Measurements from ENCODE around the gene SPX. TPM values are rescaled to one million over a fixed set of nuclear protein-coding genes. Genes with fewer than 3 reads are reported as not detected.

Gene SPX
- total RNA-seq, 3 donors from 2014 or later, result 0.13 TPM; not detected in 2

- Histone ChIP-seq H3K4me1 (ENCODE audit: low read depth) (no peaks in the 10 kb centered on the region), H3K9me3 (no peaks in the 10 kb centered on the region), H3K36me3 (ENCODE audit: low read depth) (no peaks in the 10 kb centered on the region), H3K4me3 (no peak overlapping the region)
- ATAC-seq, result no peak
- no peak for TF ChIP-seq CTCF (IDR thresholded peaks at IDR 0.05)
- intact Hi-C loops (cut with DNase I, micrococcal nuclease), result no loop called here
- DNase-seq, result no peak
Observed at GRCh38 chr12:21558100-21558679, 32.1 kb downstream of the SPX start.

GRCh38 chr12:21559855-21560569 lies 33.9 kb downstream of the SPX start:
- intact Hi-C loops (cut with DNase I, micrococcal nuclease), result no loop called here
- ATAC-seq (no peak), DNase-seq (no peak)
- Histone ChIP-seq H3K36me3 (ENCODE audit: low read depth) (no peaks in the 10 kb centered on the region), H3K4me3 (no peak overlapping the region), H3K4me1 (ENCODE audit: low read depth) (no peaks in the 10 kb centered on the region), H3K9me3 (no peaks in the 10 kb centered on the region)
- TF ChIP-seq CTCF (IDR thresholded peaks at IDR 0.05), result no peak

DNA sequence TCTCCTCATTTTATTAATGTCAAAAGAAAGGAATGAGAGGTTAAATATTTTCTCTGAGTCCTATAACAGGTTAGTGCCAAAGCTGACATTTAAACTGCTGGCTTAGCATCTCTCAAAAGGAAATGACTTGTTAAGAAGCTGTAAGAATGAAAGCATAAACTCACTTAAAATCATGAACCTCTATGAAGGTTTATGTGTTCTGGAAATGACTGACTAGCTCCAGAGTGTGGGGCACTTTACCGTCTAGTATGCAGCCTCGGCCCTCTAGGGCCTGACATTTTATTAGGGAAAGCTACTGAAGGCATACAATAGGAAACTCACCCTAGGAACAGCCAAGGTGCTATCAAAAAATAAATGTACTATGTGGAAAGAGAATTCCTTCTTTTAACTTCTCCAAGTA lies 35.1 kb downstream of the SPX start:
- no peak for TF ChIP-seq CTCF (IDR thresholded peaks at IDR 0.05)
- no peaks in the 10 kb centered on the region for H3K4me1 ChIP-seq (ENCODE audit: low read depth)
- no peaks in the 10 kb centered on the region for H3K9me3 ChIP-seq
- intact Hi-C loops (cut with DNase I, micrococcal nuclease), result no loop called here
- H3K4me3 ChIP-seq, result no peak overlapping the region
- ATAC-seq (no peak), DNase-seq (no peak)
- no peaks in the 10 kb centered on the region for H3K36me3 ChIP-seq (ENCODE audit: low read depth)

DNA sequence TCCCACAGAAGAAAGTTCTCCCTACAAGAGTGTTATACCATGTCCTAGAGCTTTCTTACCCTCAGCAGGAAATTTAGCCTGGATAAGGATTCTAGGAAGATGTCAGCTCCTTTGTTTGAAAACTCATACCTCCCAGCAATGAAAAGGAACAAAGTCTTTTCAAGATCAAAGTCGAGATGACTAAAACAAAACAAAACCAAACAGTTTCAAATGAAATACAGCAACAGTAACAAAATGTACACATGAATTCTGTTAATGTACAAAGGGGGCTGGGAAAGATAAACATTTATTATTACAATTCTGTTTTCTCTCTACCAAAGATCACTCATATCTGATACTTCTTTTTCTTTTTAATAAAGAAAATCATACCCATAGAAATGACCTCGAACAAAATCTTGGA lies 36.8 kb downstream of the SPX start:
- no peak for TF ChIP-seq CTCF (IDR thresholded peaks at IDR 0.05)
- Histone ChIP-seq H3K4me1 (ENCODE audit: low read depth) (no peaks in the 10 kb centered on the region), H3K9me3 (no peaks in the 10 kb centered on the region), H3K36me3 (ENCODE audit: low read depth) (no peaks in the 10 kb centered on the region), H3K4me3 (no peak overlapping the region)
- ATAC-seq (no peak), DNase-seq (no peak)
- intact Hi-C loops (cut with DNase I, micrococcal nuclease), result no loop called here

- intact Hi-C loops (cut with DNase I, micrococcal nuclease), result no loop called here
- no peaks in the 10 kb centered on the region for H3K9me3 ChIP-seq
- H3K4me3 ChIP-seq, result no peak overlapping the region
- no peaks in the 10 kb centered on the region for H3K36me3 ChIP-seq (ENCODE audit: low read depth)
- no peak for TF ChIP-seq CTCF (IDR thresholded peaks at IDR 0.05)
- DNase-seq (no peak), ATAC-seq (no peak)
- H3K4me1 ChIP-seq (ENCODE audit: low read depth), result no peaks in the 10 kb centered on the region
Observed at GRCh38 chr12:21566223-21566906, 40.3 kb downstream of the SPX start.
